Mononuclear cell (primary cell): ENCODE measurements around the gene AURKA. TPM values are rescaled to one million over a fixed set of nuclear protein-coding genes. Genes with fewer than 3 reads are reported as not detected.

Source experiments
- H3K27me3 ChIP-seq: 2 replicates; pipeline ENCODE4 v1.6.0; 2011; ENCODE audit warnings: low read length, control low read depth; ENCODE audit not compliant: insufficient read depth
- H3K4me1 ChIP-seq: 2 replicates; pipeline ENCODE4 v1.5.1; 2011; ENCODE audit warnings: mild to moderate bottlenecking, low read length, control low read depth; ENCODE audit not compliant: insufficient read depth
- H3K4me3 ChIP-seq: 2 replicates; pipeline ENCODE4 v1.5.1; 2011; ENCODE audit warnings: mild to moderate bottlenecking, low read length, moderate library complexity
- H3K9me3 ChIP-seq: 2 replicates; pipeline ENCODE4 v1.5.1; 2011; ENCODE audit warnings: low read depth, mild to moderate bottlenecking, control low read depth, low read length
- total RNA-seq: library from RNA; depleted of rRNA; stranded (reverse); fragments of >200 nt; gene quantifications from one replicate; pipeline ENCODE4 v1.2.3, GENCODE V29; 2012

Gene AURKA
- total RNA-seq, 1 donor = 3.0 TPM

DNA sequence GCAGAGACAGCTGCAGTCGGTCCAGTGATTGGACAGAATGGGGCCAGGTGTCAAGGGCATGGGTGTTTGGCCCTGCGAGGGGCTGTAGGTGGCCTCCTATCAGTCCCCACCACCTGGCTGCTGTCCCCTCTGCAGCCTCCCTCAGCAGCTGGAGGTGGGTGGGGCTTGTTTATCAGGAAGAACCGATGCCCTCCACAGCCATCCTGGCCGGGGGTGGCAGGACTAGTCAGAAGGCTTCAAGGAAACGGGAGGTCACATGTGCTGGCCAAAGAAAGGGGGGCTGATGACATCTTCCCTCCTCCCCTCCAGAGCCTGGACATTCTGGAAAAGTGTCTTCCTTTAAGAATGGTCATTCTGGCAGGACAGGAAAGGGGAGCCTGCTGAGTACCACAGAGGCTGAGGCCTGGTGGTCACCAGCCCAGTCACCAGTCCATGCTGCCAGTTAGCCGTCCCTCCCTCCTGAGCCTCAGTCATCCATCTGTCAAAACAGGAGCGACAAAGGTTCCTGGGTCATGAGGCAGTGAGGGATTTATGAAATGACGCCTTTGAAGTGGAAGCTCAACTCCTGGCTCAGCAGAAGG, 29.1 kb downstream of the AURKA start:
- no peaks in the 10 kb centered on the region for H3K27me3 ChIP-seq
- no peak overlapping the region for H3K4me3 ChIP-seq

DNA sequence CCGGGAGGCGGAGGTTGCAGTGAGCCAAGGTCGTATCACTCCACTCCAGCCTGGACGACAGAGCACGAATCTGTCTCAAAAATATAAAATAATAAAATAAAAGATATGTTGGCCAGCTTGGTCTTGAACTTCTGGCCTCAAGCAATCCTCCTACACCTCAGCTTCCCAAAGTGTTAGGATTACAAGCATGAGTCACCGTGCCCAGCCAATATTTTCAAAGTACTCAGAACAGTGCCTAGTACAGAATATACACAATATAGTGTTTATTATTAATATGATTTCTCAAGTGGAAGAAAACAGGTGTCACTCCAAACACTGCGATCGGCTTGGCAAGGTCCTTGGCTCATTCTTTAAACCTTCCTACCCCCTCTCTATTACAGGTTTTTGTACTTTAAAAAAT, 30.1 kb downstream of the AURKA start:
- Histone ChIP-seq H3K27me3 (no peaks in the 10 kb centered on the region), H3K4me3 (no peak overlapping the region), H3K4me1 (peaks cover 11% of the 10 kb centered on the region), H3K9me3 (no peaks in the 10 kb centered on the region)

More for the DNA sequence above, 29.1 kb downstream of the AURKA start:
- Histone ChIP-seq H3K4me1 (peaks cover 11% of the 10 kb centered on the region), H3K9me3 (no peaks in the 10 kb centered on the region)

DNA sequence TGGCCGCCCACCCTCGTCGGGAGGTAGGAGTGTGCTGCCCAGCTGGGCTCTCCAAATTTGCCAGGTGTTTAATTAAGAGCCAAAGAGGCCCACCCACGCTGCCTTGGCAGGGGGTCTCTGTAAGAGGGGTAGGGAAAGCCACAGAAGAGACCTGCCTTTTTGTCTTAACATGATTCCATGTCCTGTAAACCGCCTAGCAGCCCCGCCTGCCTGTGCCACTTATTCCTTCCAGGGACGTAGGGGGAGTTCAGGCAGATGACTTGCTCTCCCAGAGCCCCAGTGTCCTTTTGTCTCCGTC, 31.2 kb downstream of the AURKA start:
- H3K4me3 ChIP-seq = no peak overlapping the region
- H3K9me3 ChIP-seq = no peaks in the 10 kb centered on the region
- no peaks in the 10 kb centered on the region for H3K27me3 ChIP-seq
- peaks cover 11% of the 10 kb centered on the region for H3K4me1 ChIP-seq

DNA sequence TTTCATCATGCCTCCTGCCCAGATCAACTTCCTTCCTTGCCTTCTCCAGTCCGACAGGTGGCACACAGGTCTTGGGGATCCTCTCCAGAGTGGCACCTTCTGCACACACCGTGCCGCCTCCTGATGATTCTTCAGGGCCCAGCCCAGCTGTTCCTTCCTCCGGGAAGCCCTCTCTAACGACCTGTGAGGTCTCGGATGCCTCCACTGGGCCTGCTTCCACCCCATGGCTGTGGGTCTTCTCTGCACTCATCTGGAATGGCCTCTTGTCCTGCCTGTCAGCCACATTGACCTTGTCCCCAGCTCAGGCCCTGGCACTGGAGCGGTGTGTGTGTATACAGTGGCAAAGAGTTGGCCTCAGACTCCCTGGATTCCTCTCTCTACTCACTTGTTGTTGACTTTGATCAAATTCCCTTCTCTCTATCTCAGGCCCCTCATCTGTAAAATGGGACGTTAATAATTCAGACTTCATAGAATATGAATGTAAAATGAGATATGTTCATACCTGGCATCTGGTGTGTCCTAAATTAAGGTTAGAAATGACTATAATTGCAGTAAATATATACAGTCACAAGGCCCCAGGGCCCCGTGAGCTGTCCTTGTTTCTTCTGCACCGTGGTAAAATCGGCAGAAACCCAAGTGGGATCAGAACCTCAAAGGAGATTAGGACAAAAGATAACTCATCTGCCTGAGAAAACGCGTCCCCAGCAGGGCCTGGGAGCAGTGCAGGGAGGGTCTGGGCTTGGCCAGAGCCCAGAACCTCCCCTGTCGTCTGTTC, 31.7 kb downstream of the AURKA start:
- Histone ChIP-seq H3K27me3 (no peaks in the 10 kb centered on the region), H3K4me3 (no peak overlapping the region), H3K4me1 (peaks cover 11% of the 10 kb centered on the region), H3K9me3 (no peaks in the 10 kb centered on the region)

DNA sequence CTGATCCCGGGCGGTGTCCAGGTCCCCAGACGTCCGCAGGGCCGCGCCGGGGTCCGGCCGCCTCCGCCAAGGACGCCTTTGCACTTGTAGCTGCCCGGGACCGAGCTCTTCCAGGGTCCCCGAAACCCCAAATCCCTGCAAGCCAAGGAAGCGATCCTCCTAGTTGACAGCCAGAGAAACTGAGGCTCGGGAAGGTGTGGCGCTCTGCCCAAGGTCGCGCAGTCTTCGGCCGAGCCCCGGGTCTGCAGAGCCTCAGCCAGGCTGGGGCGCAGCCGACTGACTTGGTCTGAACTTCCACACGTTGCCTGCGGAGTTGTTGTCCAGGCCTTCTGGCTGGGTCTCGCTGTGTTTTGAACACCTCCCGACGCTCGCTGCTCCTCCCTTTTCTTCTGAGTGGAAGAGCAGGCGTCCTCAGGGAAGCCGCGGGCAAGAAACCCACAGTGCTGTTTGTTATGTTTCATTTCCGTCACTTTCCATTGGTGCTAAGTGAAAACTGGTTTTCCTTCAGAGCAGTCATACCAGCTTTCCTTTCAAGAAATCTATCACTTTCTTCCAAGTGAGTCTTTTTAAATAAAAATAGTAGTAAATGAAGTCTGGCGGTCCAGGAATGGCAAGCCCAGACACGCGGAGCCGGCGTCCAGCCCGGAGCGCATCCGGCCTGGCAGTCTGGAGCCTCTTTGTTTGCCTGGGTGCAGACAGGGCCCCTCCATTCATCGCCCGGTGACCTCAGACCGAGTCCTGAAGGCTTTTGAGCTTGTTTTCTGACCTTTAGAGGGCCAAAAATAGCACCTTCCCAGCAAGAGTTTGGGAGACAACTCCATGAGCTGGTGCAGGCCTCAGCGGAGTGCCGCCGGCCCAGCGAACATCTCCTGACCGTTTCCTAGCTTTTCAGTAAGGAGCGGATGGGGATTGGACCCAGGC, 32.5 kb downstream of the AURKA start:
- Histone ChIP-seq H3K4me1 (peaks cover 11% of the 10 kb centered on the region), H3K27me3 (no peaks in the 10 kb centered on the region), H3K4me3 (peak overlapping the region; percentile 60)

DNA sequence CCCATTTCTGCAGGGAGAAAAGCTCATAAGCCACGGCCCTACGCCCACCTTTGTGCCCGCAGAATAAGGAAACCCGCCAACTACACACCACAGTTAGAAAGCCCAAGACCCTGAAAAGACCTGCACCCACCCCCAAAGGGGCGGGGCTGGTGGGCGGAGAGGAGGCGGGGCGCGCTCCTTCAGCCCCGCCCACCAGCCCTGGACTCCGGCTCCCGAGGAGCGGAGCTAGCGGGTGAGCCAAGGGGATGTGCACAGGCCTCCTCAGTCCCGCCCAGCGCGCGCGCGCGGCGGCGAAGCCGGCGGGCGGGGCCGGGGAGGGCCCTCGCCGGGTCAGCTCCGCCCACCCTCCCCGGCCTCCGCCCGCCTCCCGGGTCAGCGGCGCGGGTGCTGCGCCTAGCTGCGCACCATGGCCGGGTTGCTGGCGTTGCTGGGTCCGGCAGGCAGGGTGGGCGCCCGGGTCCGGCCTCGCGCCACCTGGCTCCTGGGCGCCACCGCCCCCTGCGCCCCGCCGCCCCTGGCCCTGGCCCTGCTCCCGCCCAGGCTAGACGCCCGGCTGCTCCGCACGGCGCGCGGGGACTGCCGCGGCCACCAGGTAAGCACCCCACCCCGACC, 33.3 kb downstream of the AURKA start, which contains the start of gene FAM210B:
TSS of gene FAM210B (plus strand) at position 375 of the 612 bp plus-strand sequence. CDS start at position 407, 32 bp downstream.
- Histone ChIP-seq H3K4me3 (peak within 1 kb of the TSS; percentile 60), H3K4me1 (peaks cover 11% of the 10 kb centered on the region), H3K9me3 (no peaks in the 10 kb centered on the region), H3K27me3 (no peaks in the 10 kb centered on the region)

More for the DNA sequence above, 32.5 kb downstream of the AURKA start:
- H3K9me3 ChIP-seq = no peaks in the 10 kb centered on the region

DNA sequence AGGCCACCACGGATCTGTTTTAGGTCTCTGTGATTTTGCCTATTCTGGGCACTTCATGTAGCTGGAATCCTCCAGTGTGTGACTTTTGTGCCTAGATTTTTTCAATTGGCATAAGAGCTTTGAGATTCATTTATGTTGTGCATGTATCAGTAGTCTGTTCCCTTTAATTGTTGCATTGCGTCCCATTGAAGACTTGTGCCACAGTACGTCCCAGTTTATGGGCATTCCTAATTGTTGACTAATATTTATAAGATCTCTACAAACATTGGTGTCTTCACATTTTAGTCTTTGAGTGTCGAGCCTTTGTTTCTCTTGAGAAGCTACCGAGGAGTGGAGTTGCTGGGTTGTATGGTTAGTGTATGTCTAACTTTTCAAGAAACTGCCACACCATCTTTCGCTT, 33.9 kb downstream of the AURKA start:
- peak overlapping the region; percentile 60 for H3K4me3 ChIP-seq
- H3K9me3 ChIP-seq = no peaks in the 10 kb centered on the region

DNA sequence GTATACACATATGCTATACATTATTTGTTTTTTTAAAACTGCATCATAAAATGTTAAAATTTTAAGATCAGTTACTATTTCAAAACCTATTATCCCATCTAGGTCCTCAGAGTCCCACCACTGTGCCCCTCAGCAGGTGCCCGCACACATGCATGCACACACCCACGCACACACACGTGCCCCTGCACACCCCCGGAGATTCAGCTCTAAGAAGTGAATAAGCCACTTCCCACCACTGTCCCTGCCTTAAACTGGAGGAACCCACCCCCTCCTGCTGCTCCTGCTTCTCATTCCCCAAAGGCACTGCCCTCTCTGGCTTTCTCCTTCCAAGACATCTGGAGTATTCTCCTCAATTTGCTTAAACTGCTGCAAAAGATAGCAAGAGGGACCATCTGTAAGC, 38.7 kb downstream of the AURKA start:
- Histone ChIP-seq H3K4me3 (no peak overlapping the region), H3K9me3 (no peaks in the 10 kb centered on the region), H3K4me1 (no peaks in the 10 kb centered on the region), H3K27me3 (no peaks in the 10 kb centered on the region)

More for the DNA sequence above, 33.9 kb downstream of the AURKA start:
- peaks cover 11% of the 10 kb centered on the region for H3K4me1 ChIP-seq
- H3K27me3 ChIP-seq = no peaks in the 10 kb centered on the region

DNA sequence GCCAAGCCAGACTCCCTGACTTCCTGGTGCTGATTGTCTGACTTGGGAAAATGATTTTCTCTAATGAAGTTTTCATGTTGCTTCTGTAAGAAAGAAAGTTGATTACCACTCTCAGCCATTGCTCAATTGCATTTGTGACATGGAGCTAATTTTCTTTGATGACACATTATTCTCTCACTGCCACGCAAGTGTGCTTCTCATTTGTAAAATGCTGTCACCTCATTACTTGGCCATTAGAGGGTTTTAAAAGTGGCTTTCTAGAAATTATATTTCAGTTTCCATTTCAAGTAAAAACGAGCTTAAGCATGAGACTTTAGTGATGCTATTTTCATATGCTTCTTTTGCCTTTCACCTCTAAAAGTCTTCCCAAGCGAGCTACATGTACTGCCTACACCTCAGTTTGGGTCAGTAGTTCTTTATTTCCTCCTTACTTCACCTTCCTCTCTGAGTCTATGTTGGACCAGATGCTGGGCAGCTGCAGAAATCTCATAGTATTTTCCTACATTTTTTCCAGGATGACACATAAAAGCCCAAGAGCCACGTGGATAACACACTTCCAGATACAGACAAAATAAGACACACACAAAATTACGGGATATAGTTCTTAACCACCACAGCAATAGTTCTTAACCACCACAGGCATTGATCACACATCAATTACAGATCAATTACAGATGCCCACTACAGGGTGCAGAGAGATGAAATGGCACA, 39.5 kb downstream of the AURKA start:
- Histone ChIP-seq H3K9me3 (no peaks in the 10 kb centered on the region), H3K4me1 (no peaks in the 10 kb centered on the region), H3K4me3 (no peak overlapping the region), H3K27me3 (no peaks in the 10 kb centered on the region)

DNA sequence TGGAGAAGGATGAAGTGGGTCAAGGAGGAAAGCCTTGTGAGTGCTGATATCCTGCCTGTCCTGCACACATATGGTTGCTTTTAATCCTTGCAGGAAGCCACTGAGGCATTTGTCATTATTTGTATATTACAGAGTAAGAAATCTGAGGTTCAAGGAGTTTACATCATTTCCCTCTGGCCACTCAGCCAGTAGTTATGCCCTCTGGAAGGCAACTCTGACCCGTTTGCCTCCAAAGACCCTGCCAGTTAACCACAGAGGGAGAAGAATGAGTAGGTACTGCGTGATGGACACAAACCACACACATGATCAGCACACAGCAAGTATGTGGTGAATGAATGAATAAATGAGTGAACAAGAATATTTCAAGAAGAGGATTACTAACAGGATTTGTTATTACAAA, 41.2 kb downstream of the AURKA start:
- no peaks in the 10 kb centered on the region for H3K27me3 ChIP-seq
- H3K4me1 ChIP-seq = no peaks in the 10 kb centered on the region
- H3K4me3 ChIP-seq = no peak overlapping the region
- no peaks in the 10 kb centered on the region for H3K9me3 ChIP-seq

DNA sequence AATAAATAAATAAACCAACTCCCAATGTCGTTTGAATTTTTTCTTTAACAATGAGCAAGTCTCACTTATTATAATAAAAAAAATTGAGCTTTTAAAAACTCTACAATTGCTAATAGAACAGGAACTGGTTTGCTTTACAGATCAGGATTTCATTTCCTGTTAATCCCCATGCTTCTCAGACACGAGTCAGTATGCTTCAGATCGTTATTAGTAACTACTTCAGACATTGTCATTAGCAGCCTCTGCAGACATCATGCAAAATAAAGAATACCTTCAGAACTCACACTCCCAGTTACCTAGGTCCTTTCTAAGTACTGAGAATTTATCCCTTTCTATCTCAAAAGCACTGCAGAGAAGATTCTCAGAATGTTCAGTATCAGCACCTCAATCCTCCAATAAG, 43.3 kb downstream of the AURKA start:
- Histone ChIP-seq H3K4me1 (no peaks in the 10 kb centered on the region), H3K9me3 (no peaks in the 10 kb centered on the region), H3K4me3 (no peak overlapping the region), H3K27me3 (peaks cover 9% of the 10 kb centered on the region)

DNA sequence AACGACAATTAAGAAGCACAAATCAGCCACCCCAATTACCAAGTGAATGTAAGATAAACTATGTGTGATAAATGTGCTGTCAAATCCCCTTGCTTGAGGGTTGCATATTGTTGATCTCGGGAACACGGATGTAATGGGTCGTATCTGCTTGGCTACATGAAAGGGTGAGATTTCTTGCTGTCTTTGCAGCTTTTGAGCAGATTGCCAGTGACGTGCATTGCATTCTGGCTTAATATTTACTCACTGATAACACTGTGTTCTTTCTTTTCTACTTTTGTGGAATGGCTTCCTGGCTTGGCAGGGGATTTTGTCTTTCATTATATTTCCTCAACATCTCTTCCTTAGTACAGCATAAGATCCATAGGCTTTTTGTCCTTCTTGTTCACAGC, 43.7 kb downstream of the AURKA start:
- H3K4me3 ChIP-seq = no peak overlapping the region
- H3K27me3 ChIP-seq = peaks cover 14% of the 10 kb centered on the region
- no peaks in the 10 kb centered on the region for H3K9me3 ChIP-seq
- no peaks in the 10 kb centered on the region for H3K4me1 ChIP-seq

DNA sequence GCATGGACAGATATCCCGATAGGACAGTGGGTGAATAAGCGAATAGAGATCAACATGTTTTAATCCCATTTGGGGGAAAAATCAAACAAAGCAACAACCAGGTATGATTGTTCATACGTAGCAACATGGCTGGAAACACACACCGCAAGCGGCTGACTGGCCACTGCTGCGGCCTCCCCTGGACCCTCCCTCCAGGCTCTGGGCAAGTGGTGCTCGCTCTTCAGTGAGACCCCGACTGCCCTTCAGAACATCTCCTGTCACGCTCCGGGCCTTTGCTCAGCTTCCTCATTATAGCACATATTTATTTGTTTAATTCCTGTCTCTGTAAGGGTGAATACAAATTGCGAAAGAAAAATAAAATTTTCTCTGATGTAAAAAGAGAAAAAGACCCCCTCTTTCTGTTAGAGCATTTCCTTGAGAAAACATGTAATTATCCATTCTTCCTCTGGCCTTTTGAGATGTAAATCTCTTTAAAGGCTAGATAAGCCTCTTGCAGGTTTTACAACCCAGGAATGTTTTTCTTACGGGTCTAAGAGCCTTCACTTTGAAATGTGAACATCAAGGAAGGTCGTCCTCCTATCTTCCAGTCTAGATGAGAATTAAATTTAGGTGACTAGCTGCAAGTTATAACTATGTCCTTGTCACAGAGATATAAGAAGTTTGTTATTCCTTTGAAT, 44.2 kb downstream of the AURKA start:
- Histone ChIP-seq H3K9me3 (no peaks in the 10 kb centered on the region), H3K27me3 (peaks cover 18% of the 10 kb centered on the region), H3K4me3 (no peak overlapping the region), H3K4me1 (no peaks in the 10 kb centered on the region)

DNA sequence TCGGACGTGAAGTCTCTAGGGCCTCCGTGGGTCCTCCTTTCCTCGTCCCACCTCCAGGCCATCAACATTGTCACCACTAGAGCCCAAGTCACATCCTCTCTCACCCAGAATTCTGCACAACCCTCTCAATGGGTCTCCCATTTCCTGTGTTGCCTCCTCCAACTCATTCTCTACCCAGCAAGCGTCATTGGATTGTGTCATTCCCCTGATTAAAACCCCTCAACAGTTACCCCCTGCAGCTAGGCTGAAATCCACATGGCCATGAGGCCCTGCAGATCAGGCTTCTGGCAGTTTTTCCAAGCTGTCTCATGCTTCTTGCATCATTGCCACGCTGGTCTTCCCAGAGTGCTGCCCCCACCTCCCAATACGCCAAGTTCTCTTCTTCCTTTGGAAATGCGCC, 46.1 kb downstream of the AURKA start:
- H3K4me3 ChIP-seq = no peak overlapping the region
- H3K27me3 ChIP-seq = peaks cover 18% of the 10 kb centered on the region
- no peaks in the 10 kb centered on the region for H3K9me3 ChIP-seq
- no peaks in the 10 kb centered on the region for H3K4me1 ChIP-seq
